Activated CD8-positive, alpha-beta memory T cell treated with anti-CD3 and anti-CD28 coated beads, Interleukin-2, amount 50 U/mL, for 48 hours (primary cell): ENCODE measurements around the gene MYLIP.

Experiments
- DNase-seq: peaks from one replicate; pipeline ENCODE4 v3.0.0-alpha.2; 2020

The MYLIP gene

GRCh38 chr6:16108921-16109658 is 19.8 kb upstream of the MYLIP start:
- DNase-seq = no peak

- DNase-seq = no peak
Measured at GRCh38 chr6:16109659-16110305, 19.1 kb upstream of the MYLIP start.

GRCh38 chr6:16118825-16119224 is 10.1 kb upstream of the MYLIP start:
- DNase-seq = no peak

GRCh38 chr6:16121339-16121738 is 7.5 kb upstream of the MYLIP start:
- DNase-seq = no peak

GRCh38 chr6:16122197-16122596 is 6.7 kb upstream of the MYLIP start:
- no peak for DNase-seq

- no peak for DNase-seq
Measured at GRCh38 chr6:16124198-16125180, 4.4 kb upstream of the MYLIP start.

GRCh38 chr6:16126056-16126455 is 2.8 kb upstream of the MYLIP start:
- no peak for DNase-seq

GRCh38 chr6:16126861-16127260 is 2.0 kb upstream of the MYLIP start:
- DNase-seq = no peak

- no peak for DNase-seq
Measured at GRCh38 chr6:16127471-16127870, 1.4 kb upstream of the MYLIP start.

- DNase-seq = peak; percentile 65
Measured at GRCh38 chr6:16129623-16130401, 926 bp downstream of the MYLIP start.

GRCh38 chr6:16130437-16130891 is 1.6 kb downstream of the MYLIP start:
- no peak for DNase-seq

- DNase-seq = no peak
Measured at GRCh38 chr6:16130932-16131387, 2.1 kb downstream of the MYLIP start.

- no peak for DNase-seq
Measured at GRCh38 chr6:16132909-16133308, 4.0 kb downstream of the MYLIP start.

- no peak for DNase-seq
Measured at GRCh38 chr6:16134430-16134829, 5.5 kb downstream of the MYLIP start.

- no peak for DNase-seq
Measured at GRCh38 chr6:16135066-16135465, 6.2 kb downstream of the MYLIP start.

GRCh38 chr6:16136091-16136490 is 7.2 kb downstream of the MYLIP start:
- DNase-seq = no peak

GRCh38 chr6:16136621-16137450 is 8.0 kb downstream of the MYLIP start:
- DNase-seq = no peak

GRCh38 chr6:16137451-16137801 is 8.5 kb downstream of the MYLIP start:
- DNase-seq = no peak

GRCh38 chr6:16139556-16139955 is 10.7 kb downstream of the MYLIP start:
- no peak for DNase-seq

GRCh38 chr6:16140607-16141006 is 11.7 kb downstream of the MYLIP start:
- DNase-seq = no peak

- no peak for DNase-seq
Measured at GRCh38 chr6:16141514-16141913, 12.6 kb downstream of the MYLIP start.

GRCh38 chr6:16145038-16145437 is 16.2 kb downstream of the MYLIP start:
- no peak for DNase-seq
